ENCODE measurements around the gene GALNT2. TPM values are rescaled to one million over a fixed set of nuclear protein-coding genes. Genes with fewer than 3 reads are reported as not detected.

Gene GALNT2
- total RNA-seq, 5 donors from 2014 or later (not counting 1 experiment from before 2014, with no cell fraction given): 22.2 to 29.7 (median 23.5) TPM

GRCh38 chr1:230230948-230231773 lies 164.1 kb downstream of the GALNT2 start:
- no peaks in the 10 kb centered on the region for H3K9me3 Mint-ChIP-seq
- ATAC-seq (replicated peaks in 1 of 4) (no peak), DNase-seq (no peak)
- H3K4me1 ChIP-seq (ENCODE audit: control insufficient read depth in 1 of 2, extremely low read depth in 1 of 2, insufficient read depth in 2 of 2, low read length in 2 of 2): peaks cover 0 to 5% of the 10 kb centered on the region in 2 experiments
- peaks cover 23% of the 10 kb centered on the region for H3K36me3 Mint-ChIP-seq
- POLR2A ChIA-PET: no interaction called here
- H3K27me3 ChIP-seq (replicated peaks in 1 of 2; ENCODE audit: control insufficient read depth in 2 of 2, extremely low read depth in 1 of 2, insufficient read depth in 2 of 2, low read length in 1 of 2): no peaks in the 10 kb centered on the region
- 87% methylated on average over 5 of the region's 8 CpGs for WGBS (ENCODE audit: insufficient coverage)
- no peak overlapping the region for H3K27ac ChIP-seq (ENCODE audit: low read length)
- no peak overlapping the region for H3K4me3 Mint-ChIP-seq
- no peaks in the 10 kb centered on the region for H3K27me3 Mint-ChIP-seq
- peaks cover 6 to 12% (median 10%) of the 10 kb centered on the region in 3 donors for H3K4me1 Mint-ChIP-seq
- no peak overlapping the region for H3K27ac Mint-ChIP-seq
- peaks cover 0 to 2% of the 10 kb centered on the region in 2 donors for H3K36me3 ChIP-seq (ENCODE audit: control insufficient read depth in 2 of 2, extremely low read depth in 1 of 2, insufficient read depth in 1 of 2, low read length in 1 of 2)
- H3K9me3 ChIP-seq: no peaks in the 10 kb centered on the region
- CTCF ChIA-PET: no interaction called here
- H3K4me3 ChIP-seq (ENCODE audit: control insufficient read depth in 1 of 2, extremely low read depth in 1 of 2, low read length in 1 of 2): no peak overlapping the region

- H3K4me3 Mint-ChIP-seq: no peak overlapping the region
- Histone ChIP-seq H3K27ac (ENCODE audit: low read length) (no peak overlapping the region), H3K27me3 (replicated peaks in 1 of 2; ENCODE audit: control insufficient read depth in 2 of 2, extremely low read depth in 1 of 2, insufficient read depth in 2 of 2, low read length in 1 of 2) (no peaks in the 10 kb centered on the region), H3K4me1 (ENCODE audit: control insufficient read depth in 1 of 2, extremely low read depth in 1 of 2, insufficient read depth in 2 of 2, low read length in 2 of 2) (peaks cover 0 to 5% of the 10 kb centered on the region in 2 experiments), H3K9me3 (no peaks in the 10 kb centered on the region), H3K36me3 (ENCODE audit: control insufficient read depth in 2 of 2, extremely low read depth in 1 of 2, insufficient read depth in 1 of 2, low read length in 1 of 2) (peaks cover 0 to 2% of the 10 kb centered on the region in 2 donors), H3K4me3 (ENCODE audit: control insufficient read depth in 1 of 2, extremely low read depth in 1 of 2, low read length in 1 of 2) (no peak overlapping the region)
- 100% methylated on average over 4 of the region's 7 CpGs for WGBS (ENCODE audit: insufficient coverage)
- H3K9me3 Mint-ChIP-seq: no peaks in the 10 kb centered on the region
- no peaks in the 10 kb centered on the region for H3K27me3 Mint-ChIP-seq
- ChIA-PET POLR2A (no interaction called here), CTCF (no interaction called here)
- ATAC-seq (replicated peaks in 1 of 4) (no peak), DNase-seq (no peak)
- H3K4me1 Mint-ChIP-seq: peaks cover 6 to 12% (median 10%) of the 10 kb centered on the region in 3 donors
- peaks cover 29% of the 10 kb centered on the region for H3K36me3 Mint-ChIP-seq
- no peak overlapping the region for H3K27ac Mint-ChIP-seq
Observed at GRCh38 chr1:230231774-230232145, 164.7 kb downstream of the GALNT2 start.

- H3K36me3 ChIP-seq (ENCODE audit: control insufficient read depth in 2 of 2, extremely low read depth in 1 of 2, insufficient read depth in 1 of 2, low read length in 1 of 2): peaks cover 0 to 2% of the 10 kb centered on the region in 2 donors
- POLR2A ChIA-PET: no interaction called here
- 84% methylated on average over 4 of the region's 10 CpGs for WGBS (ENCODE audit: insufficient coverage)
- no peak overlapping the region for H3K4me3 ChIP-seq (ENCODE audit: control insufficient read depth in 1 of 2, extremely low read depth in 1 of 2, low read length in 1 of 2)
- no peaks in the 10 kb centered on the region for H3K9me3 ChIP-seq
- H3K27me3 Mint-ChIP-seq: no peaks in the 10 kb centered on the region
- CTCF ChIA-PET: no interaction called here
- no peak overlapping the region for H3K27ac Mint-ChIP-seq
- H3K36me3 Mint-ChIP-seq: peaks cover 35% of the 10 kb centered on the region
- H3K27ac ChIP-seq (ENCODE audit: low read length): no peak overlapping the region
- ATAC-seq (replicated peaks in 1 of 4): no peak
- no peaks in the 10 kb centered on the region for H3K27me3 ChIP-seq (replicated peaks in 1 of 2; ENCODE audit: control insufficient read depth in 2 of 2, extremely low read depth in 1 of 2, insufficient read depth in 2 of 2, low read length in 1 of 2)
- no peaks in the 10 kb centered on the region for H3K9me3 Mint-ChIP-seq
- H3K4me3 Mint-ChIP-seq: no peak overlapping the region
- peaks cover 0 to 5% of the 10 kb centered on the region in 2 experiments for H3K4me1 ChIP-seq (ENCODE audit: control insufficient read depth in 1 of 2, extremely low read depth in 1 of 2, insufficient read depth in 2 of 2, low read length in 2 of 2)
- DNase-seq: no peak
- H3K4me1 Mint-ChIP-seq: peaks cover 6 to 12% (median 10%) of the 10 kb centered on the region in 3 donors
Observed at GRCh38 chr1:230232371-230232771, 165.3 kb downstream of the GALNT2 start.

DNA sequence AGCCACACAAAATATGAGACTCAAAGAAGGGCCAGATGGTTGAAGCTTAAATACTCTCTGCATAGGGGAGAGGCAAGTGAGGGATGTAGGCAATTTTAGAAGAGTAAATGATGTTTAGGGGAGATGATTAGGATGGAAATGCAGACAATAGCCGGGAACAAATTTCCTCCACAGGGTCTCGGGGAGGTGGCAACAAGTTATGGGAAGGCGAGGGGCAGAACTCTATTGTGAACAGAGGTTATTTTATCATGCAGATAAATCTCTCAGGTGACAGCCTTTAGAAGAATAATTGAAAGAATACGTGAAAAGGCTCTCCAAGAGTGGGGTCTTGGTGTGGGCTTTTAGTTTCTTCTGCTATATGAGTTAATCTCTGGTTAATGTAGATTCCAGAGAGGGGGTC lies 166.7 kb downstream of the GALNT2 start:
- no peak for DNase-seq
- no peak overlapping the region for H3K4me3 Mint-ChIP-seq
- no peaks in the 10 kb centered on the region for H3K9me3 Mint-ChIP-seq
- peaks cover 6 to 12% (median 10%) of the 10 kb centered on the region in 3 donors for H3K4me1 Mint-ChIP-seq
- Histone ChIP-seq H3K27ac (ENCODE audit: low read length) (no peak overlapping the region), H3K27me3 (replicated peaks in 1 of 2; ENCODE audit: control insufficient read depth in 2 of 2, extremely low read depth in 1 of 2, insufficient read depth in 2 of 2, low read length in 1 of 2) (no peaks in the 10 kb centered on the region), H3K4me1 (ENCODE audit: control insufficient read depth in 1 of 2, extremely low read depth in 1 of 2, insufficient read depth in 2 of 2, low read length in 2 of 2) (peaks cover 0 to 5% of the 10 kb centered on the region in 2 experiments), H3K9me3 (no peaks in the 10 kb centered on the region), H3K36me3 (ENCODE audit: control insufficient read depth in 2 of 2, extremely low read depth in 1 of 2, insufficient read depth in 1 of 2, low read length in 1 of 2) (peaks cover 0 to 2% of the 10 kb centered on the region in 2 donors), H3K4me3 (ENCODE audit: control insufficient read depth in 1 of 2, extremely low read depth in 1 of 2, low read length in 1 of 2) (no peak overlapping the region)
- no peak for ATAC-seq (replicated peaks in 1 of 4)
- CTCF ChIA-PET: no interaction called here
- no peaks in the 10 kb centered on the region for H3K27me3 Mint-ChIP-seq
- peaks cover 39% of the 10 kb centered on the region for H3K36me3 Mint-ChIP-seq
- H3K27ac Mint-ChIP-seq: no peak overlapping the region
- no CpG with 5 or more reads among the region's 4 CpGs for WGBS (ENCODE audit: insufficient coverage)
- POLR2A ChIA-PET: no interaction called here

- H3K9me3 ChIP-seq: no peaks in the 10 kb centered on the region
- DNase-seq (no peak), ATAC-seq (replicated peaks in 1 of 4) (no peak)
- ChIA-PET CTCF (no interaction called here), POLR2A (no interaction called here)
- H3K27me3 Mint-ChIP-seq: no peaks in the 10 kb centered on the region
- WGBS (ENCODE audit: insufficient coverage): 96% methylated on average over 7 of the region's 7 CpGs
- peaks cover 48% of the 10 kb centered on the region for H3K36me3 Mint-ChIP-seq
- peaks cover 0 to 5% (median 0%) of the 10 kb centered on the region in 3 donors for H3K9me3 Mint-ChIP-seq
- no peak overlapping the region for H3K27ac ChIP-seq (ENCODE audit: low read length)
- H3K27ac Mint-ChIP-seq: no peak overlapping the region
- H3K4me1 ChIP-seq (ENCODE audit: control insufficient read depth in 1 of 2, extremely low read depth in 1 of 2, insufficient read depth in 2 of 2, low read length in 2 of 2): peaks cover 0 to 5% of the 10 kb centered on the region in 2 experiments
- peaks cover 12 to 14% (median 13%) of the 10 kb centered on the region in 3 donors for H3K4me1 Mint-ChIP-seq
- H3K4me3 Mint-ChIP-seq: no peak overlapping the region
- H3K4me3 ChIP-seq (ENCODE audit: control insufficient read depth in 1 of 2, extremely low read depth in 1 of 2, low read length in 1 of 2): no peak overlapping the region
- peaks cover 0 to 2% of the 10 kb centered on the region in 2 donors for H3K36me3 ChIP-seq (ENCODE audit: control insufficient read depth in 2 of 2, extremely low read depth in 1 of 2, insufficient read depth in 1 of 2, low read length in 1 of 2)
- no peaks in the 10 kb centered on the region for H3K27me3 ChIP-seq (replicated peaks in 1 of 2; ENCODE audit: control insufficient read depth in 2 of 2, extremely low read depth in 1 of 2, insufficient read depth in 2 of 2, low read length in 1 of 2)
Observed at GRCh38 chr1:230235876-230236275, 168.8 kb downstream of the GALNT2 start.

GRCh38 chr1:230236301-230237008 lies 169.4 kb downstream of the GALNT2 start:
- Mint-ChIP-seq H3K27ac (no peak overlapping the region), H3K4me1 (peaks cover 13 to 15% (median 13%) of the 10 kb centered on the region in 3 donors), H3K27me3 (no peaks in the 10 kb centered on the region), H3K4me3 (no peak overlapping the region), H3K9me3 (peaks cover 0 to 9% (median 0%) of the 10 kb centered on the region in 3 donors), H3K36me3 (peaks cover 50% of the 10 kb centered on the region)
- Histone ChIP-seq H3K27ac (ENCODE audit: low read length) (no peak overlapping the region), H3K4me1 (ENCODE audit: control insufficient read depth in 1 of 2, extremely low read depth in 1 of 2, insufficient read depth in 2 of 2, low read length in 2 of 2) (no peaks in the 10 kb centered on the region), H3K9me3 (no peaks in the 10 kb centered on the region), H3K27me3 (replicated peaks in 1 of 2; ENCODE audit: control insufficient read depth in 2 of 2, extremely low read depth in 1 of 2, insufficient read depth in 2 of 2, low read length in 1 of 2) (no peaks in the 10 kb centered on the region), H3K4me3 (ENCODE audit: control insufficient read depth in 1 of 2, extremely low read depth in 1 of 2, low read length in 1 of 2) (no peak overlapping the region), H3K36me3 (ENCODE audit: control insufficient read depth in 2 of 2, extremely low read depth in 1 of 2, insufficient read depth in 1 of 2, low read length in 1 of 2) (peaks cover 0 to 2% of the 10 kb centered on the region in 2 donors)
- ATAC-seq (replicated peaks in 1 of 4) (no peak), DNase-seq (no peak)
- ChIA-PET CTCF (interaction anchor here in 1 of 2 donors (0.5 kb wide), 1 partner anchor 72 kb away, joined by 4 read pairs; no protein-coding TSS in a partner anchor), POLR2A (no interaction called here)
- 95% methylated on average over 4 of the region's 11 CpGs for WGBS (ENCODE audit: insufficient coverage)

All from T-cell (primary cell).